Mesothelial cell of epicardium (in vitro differentiated cells): ENCODE results near the gene JMJD1C. TPM values are rescaled to one million over a fixed set of nuclear protein-coding genes. Genes with fewer than 3 reads are reported as not detected.
A peak's percentile ranks its signal among the peaks of the same experiment; 100 is the strongest.
"Not testable (repeated sequence)": the region's sequence is repeated elsewhere in the genome, so short reads cannot be mapped to it uniquely, and the experiment has no call there.

Experiments
- DNase-seq, 2 experiments: peaks; one replicate each; pipeline ENCODE4 v3.0.0; 2021; ENCODE audit warnings: low spot score in 2 of 2; ENCODE audit not compliant: unreplicated experiment in 2 of 2
- H3K27ac Mint-ChIP-seq: 2 replicates; pipeline ENCODE4 v1.8.0; 2021; ENCODE audit warnings: mixed read lengths
- H3K27me3 Mint-ChIP-seq: 2 replicates; pipeline ENCODE4 v1.8.0; 2021; ENCODE audit warnings: low read depth, mixed read lengths
- H3K36me3 Mint-ChIP-seq: 2 replicates; pipeline ENCODE4 v1.8.0; 2021; ENCODE audit warnings: mixed read lengths
- H3K4me1 Mint-ChIP-seq: 2 replicates; pipeline ENCODE4 v1.8.0; 2021; ENCODE audit warnings: mixed read lengths
- H3K4me3 Mint-ChIP-seq: 2 replicates; pipeline ENCODE4 v1.8.0; 2021; ENCODE audit warnings: mild to moderate bottlenecking, moderate library complexity, mixed read lengths
- H3K9me3 Mint-ChIP-seq: 2 replicates; pipeline ENCODE4 v1.8.0; 2021; ENCODE audit warnings: mixed read lengths
- total RNA-seq: library from RNA; stranded (reverse); gene quantifications from 3 replicates; pipeline ENCODE4 v1.2.1, GENCODE V29; 2021
- TF ChIP-seq, protein P1 (sequence below): fragments of 200-600 bp; sonication (generic); IDR thresholded peaks from one replicate; pipeline ENCODE4 v1.5.0; 2021; ENCODE audit warnings: antibody characterized with exemption; ENCODE audit not compliant: unreplicated experiment

JMJD1C gene
- total RNA-seq, 1 donor from 2014 or later, result 112 TPM

DNA sequence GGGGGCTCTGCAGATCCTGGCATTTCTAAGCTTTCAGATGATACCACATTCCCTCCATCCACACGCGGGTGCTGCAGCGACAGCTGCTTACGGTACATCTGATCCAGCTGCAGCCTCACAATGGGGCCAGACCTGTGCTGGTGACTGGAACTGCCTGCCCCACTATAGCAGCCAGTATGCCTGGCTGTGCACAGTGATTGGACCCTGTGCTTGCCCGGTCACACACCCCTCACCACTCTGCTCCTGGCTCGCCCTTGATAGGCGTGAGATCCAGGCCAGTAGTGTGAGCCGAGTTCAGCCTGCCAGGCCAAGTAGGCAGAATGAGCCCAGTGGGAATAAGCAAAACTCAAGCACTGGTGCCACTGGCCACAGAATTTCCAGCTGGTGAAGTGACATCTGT lies 167.8 kb downstream of the JMJD1C start:
- Mint-ChIP-seq H3K4me1 (peaks cover 4% of the 10 kb centered on the region), H3K27me3 (no peaks in the 10 kb centered on the region), H3K9me3 (no peaks in the 10 kb centered on the region), H3K4me3 (no peak overlapping the region), H3K27ac (no peak overlapping the region), H3K36me3 (peaks cover 1% of the 10 kb centered on the region)
- DNase-seq, result no peak
- TF ChIP-seq, protein P1, sequence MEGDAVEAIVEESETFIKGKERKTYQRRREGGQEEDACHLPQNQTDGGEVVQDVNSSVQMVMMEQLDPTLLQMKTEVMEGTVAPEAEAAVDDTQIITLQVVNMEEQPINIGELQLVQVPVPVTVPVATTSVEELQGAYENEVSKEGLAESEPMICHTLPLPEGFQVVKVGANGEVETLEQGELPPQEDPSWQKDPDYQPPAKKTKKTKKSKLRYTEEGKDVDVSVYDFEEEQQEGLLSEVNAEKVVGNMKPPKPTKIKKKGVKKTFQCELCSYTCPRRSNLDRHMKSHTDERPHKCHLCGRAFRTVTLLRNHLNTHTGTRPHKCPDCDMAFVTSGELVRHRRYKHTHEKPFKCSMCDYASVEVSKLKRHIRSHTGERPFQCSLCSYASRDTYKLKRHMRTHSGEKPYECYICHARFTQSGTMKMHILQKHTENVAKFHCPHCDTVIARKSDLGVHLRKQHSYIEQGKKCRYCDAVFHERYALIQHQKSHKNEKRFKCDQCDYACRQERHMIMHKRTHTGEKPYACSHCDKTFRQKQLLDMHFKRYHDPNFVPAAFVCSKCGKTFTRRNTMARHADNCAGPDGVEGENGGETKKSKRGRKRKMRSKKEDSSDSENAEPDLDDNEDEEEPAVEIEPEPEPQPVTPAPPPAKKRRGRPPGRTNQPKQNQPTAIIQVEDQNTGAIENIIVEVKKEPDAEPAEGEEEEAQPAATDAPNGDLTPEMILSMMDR, result no peak

DNA sequence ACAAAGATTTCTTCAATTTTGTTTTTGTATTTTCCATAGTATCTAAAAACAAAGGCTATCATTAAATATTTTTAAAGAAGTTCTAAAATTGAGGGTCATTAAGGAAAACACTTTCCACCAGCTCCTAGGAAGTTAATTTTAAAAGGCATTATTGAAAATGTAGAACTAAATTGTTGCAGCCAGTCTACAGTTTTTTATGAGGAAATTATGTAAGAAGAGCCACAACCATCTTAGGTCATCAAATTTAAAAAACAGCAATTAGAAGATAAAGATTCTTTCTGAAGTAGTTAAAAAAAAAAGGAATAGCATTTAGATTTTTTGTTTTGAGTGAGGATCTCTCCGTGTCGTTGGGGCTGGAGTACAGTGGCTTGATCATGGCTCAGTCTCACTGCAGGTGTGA lies 171.0 kb downstream of the JMJD1C start:
- H3K4me1 Mint-ChIP-seq, result no peaks in the 10 kb centered on the region
- no peaks in the 10 kb centered on the region for H3K27me3 Mint-ChIP-seq
- peak overlapping the region; percentile 21 for H3K27ac Mint-ChIP-seq
- no peaks in the 10 kb centered on the region for H3K36me3 Mint-ChIP-seq
- DNase-seq, result no peak
- TF ChIP-seq, protein P1, result no peak
- no peaks in the 10 kb centered on the region for H3K9me3 Mint-ChIP-seq
- H3K4me3 Mint-ChIP-seq, result no peak overlapping the region

DNA sequence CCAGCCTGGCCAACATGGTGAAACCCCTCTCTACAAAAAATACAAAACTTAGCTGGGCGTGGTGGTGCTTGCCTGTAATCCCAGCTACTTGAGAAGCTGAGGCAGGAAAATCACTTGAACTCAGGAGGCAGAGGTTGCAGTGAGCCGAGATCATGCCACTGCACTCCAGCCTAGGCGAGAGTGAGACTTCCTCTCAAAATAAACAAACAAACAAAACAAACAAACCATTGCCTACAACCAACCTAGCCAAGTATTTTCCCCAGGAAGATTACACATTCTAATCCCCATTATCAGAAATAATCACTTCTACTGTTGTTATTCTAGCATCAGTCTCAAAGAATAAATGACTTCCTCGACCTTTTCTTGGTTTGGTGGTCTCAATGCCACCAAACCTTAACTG lies 172.9 kb downstream of the JMJD1C start:
- not testable (repeated sequence) for H3K9me3 Mint-ChIP-seq, H3K27me3 Mint-ChIP-seq, H3K4me1 Mint-ChIP-seq, DNase-seq, H3K36me3 Mint-ChIP-seq, H3K4me3 Mint-ChIP-seq
- peak overlapping the region; percentile 30 for H3K27ac Mint-ChIP-seq

DNA sequence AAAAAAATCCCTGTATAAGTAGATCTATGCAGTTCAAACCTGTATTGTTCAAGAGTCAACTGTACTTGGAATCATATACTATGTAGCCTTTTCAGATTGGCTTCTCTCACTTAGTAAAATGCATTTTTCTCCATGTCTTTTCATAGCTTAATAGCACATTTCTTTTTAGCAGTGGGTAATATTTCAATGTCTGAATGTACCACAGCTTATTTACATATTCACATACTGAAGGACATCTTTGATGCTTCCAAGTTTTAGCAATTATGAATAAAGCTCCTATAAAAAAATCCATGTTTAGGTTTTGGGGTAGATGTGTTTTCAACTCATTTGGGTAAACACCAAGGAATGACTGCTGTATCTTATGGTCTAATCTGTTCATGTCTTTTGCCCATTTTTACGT lies 177.6 kb downstream of the JMJD1C start:
- TF ChIP-seq, protein P1, result no peak
- no peaks in the 10 kb centered on the region for H3K4me1 Mint-ChIP-seq
- H3K27ac Mint-ChIP-seq, result no peak overlapping the region
- no peaks in the 10 kb centered on the region for H3K9me3 Mint-ChIP-seq
- no peaks in the 10 kb centered on the region for H3K27me3 Mint-ChIP-seq
- DNase-seq, result no peak
- H3K36me3 Mint-ChIP-seq, result peaks cover 9% of the 10 kb centered on the region
- H3K4me3 Mint-ChIP-seq, result no peak overlapping the region

DNA sequence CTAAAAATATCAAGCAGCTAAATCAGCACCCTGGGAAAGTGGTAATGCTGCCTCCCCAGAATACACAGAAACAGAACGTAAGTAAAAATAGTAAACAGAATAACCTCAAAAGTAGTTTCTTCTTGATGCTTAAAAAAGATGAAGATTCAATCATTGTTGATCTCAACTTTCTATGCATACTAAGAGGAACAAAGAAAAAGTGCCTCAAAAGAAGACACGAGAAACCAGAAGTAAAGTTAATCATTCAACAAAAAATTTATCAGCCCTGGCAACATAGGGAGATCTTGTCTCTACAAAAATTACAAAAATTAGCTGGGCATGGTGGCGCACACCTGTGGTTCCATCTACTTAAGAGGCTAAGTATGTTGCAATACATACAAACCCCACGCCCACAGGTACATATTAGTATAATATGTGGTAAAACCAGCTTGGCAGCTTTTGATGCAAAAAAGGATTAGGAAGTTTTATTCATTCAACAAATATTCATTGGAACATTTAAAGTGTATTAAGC lies 179.0 kb downstream of the JMJD1C start:
- Mint-ChIP-seq H3K27ac (no peak overlapping the region), H3K4me3 (no peak overlapping the region), H3K9me3 (no peaks in the 10 kb centered on the region), H3K27me3 (no peaks in the 10 kb centered on the region), H3K36me3 (peaks cover 9% of the 10 kb centered on the region), H3K4me1 (peaks cover 3% of the 10 kb centered on the region)
- no peak for DNase-seq
- TF ChIP-seq, protein P1, result no peak

DNA sequence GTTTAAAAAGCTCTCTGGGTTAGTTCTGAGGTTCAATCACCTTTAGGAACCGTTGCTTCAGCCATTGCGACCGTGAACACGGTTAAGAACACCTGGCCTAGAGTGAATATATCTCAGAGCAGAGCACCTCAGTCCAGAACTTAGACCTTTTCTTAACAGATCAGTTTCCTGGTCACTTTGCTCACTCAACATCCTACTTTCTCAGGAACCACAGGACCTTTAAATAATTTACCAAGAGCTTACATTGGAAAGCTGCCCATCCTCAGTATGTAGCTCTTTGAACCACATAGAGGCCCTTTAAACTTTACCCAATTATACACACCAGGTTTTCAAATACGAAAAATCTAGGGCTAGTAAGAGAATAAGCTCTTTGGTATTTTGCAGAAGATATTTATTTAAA lies 179.4 kb downstream of the JMJD1C start:
- H3K27ac Mint-ChIP-seq, result no peak overlapping the region
- no peak for DNase-seq
- H3K36me3 Mint-ChIP-seq, result peaks cover 9% of the 10 kb centered on the region
- H3K9me3 Mint-ChIP-seq, result no peaks in the 10 kb centered on the region
- H3K27me3 Mint-ChIP-seq, result no peaks in the 10 kb centered on the region
- H3K4me1 Mint-ChIP-seq, result peaks cover 3% of the 10 kb centered on the region
- H3K4me3 Mint-ChIP-seq, result no peak overlapping the region
- TF ChIP-seq, protein P1, result no peak

DNA sequence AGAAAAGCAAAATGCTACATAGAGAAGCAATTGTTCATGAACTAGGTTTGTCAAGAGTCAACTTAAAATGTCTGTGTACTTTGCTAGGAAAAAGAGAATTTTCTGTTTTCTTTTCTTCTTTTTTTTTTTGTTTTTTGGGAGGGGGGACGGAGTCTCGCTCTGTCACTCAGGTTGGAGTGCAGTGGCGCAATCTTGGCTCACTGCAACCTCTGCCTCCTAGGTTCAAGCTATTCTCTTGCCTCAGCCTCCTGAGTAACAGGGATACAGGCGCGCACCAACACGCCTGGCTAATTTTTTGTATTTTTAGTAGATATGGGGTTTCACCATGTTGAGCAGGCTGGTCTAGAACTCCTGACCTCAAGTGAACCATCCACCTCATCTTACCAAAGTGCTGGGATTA lies 181.9 kb downstream of the JMJD1C start:
- not testable (repeated sequence) for H3K9me3 Mint-ChIP-seq, H3K27me3 Mint-ChIP-seq, H3K4me3 Mint-ChIP-seq, DNase-seq, H3K36me3 Mint-ChIP-seq, H3K27ac Mint-ChIP-seq, H3K4me1 Mint-ChIP-seq
